22Rv1 (cell line): ENCODE data around the gene MBNL3.

Source experiments
- ZFX ChIP-seq: fragments of 450-650 bp; IDR thresholded peaks from 2 replicates; pipeline ENCODE4 v1.6.1; 2017; ENCODE audit warnings: antibody characterized with exemption, borderline replicate concordance
- TF ChIP-seq, protein P1 (sequence below): fragments of 450-650 bp; IDR thresholded peaks from 2 replicates; pipeline ENCODE4 v1.5.1; 2017; ENCODE audit warnings: mild to moderate bottlenecking

- TF ChIP-seq, protein P1, sequence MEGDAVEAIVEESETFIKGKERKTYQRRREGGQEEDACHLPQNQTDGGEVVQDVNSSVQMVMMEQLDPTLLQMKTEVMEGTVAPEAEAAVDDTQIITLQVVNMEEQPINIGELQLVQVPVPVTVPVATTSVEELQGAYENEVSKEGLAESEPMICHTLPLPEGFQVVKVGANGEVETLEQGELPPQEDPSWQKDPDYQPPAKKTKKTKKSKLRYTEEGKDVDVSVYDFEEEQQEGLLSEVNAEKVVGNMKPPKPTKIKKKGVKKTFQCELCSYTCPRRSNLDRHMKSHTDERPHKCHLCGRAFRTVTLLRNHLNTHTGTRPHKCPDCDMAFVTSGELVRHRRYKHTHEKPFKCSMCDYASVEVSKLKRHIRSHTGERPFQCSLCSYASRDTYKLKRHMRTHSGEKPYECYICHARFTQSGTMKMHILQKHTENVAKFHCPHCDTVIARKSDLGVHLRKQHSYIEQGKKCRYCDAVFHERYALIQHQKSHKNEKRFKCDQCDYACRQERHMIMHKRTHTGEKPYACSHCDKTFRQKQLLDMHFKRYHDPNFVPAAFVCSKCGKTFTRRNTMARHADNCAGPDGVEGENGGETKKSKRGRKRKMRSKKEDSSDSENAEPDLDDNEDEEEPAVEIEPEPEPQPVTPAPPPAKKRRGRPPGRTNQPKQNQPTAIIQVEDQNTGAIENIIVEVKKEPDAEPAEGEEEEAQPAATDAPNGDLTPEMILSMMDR = no peak
- TF ChIP-seq ZFX = no peak
Observed at GRCh38 chrX:132401935-132402334, 86.9 kb downstream of the MBNL3 start.
